NOMO-1 treated with dmso at 0.1 percent for 144 hours (cell line): Measurements from ENCODE around the gene FBN1.

Source experiments
- DNase-seq: peaks from one replicate; lab custom pipeline; 2025; ENCODE audit not compliant: unreplicated experiment; lab: John Stamatoyannopoulos, UW

FBN1 gene

GRCh38 chr15:48440084-48440483, 205.4 kb downstream of the FBN1 start:
- no peak for DNase-seq

DNA sequence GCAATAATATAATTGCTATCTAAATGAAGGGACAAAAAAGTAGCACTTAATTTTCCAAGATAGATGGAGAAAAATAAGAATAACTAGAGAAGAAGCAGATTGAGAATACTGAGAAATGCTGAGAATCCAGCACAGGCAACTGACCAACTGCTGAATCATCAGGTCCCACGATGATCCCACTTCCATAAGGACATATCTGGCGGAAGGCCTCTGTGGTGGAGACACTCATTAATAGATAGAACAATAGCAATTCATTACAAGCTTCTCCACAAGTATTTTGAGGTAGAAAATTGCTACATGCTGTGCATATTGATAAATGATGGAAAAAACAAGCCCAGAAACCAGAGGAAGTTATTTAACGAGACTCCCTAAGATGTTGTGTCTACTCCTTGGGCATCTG, 208.3 kb downstream of the FBN1 start:
- no peak for DNase-seq

GRCh38 chr15:48435321-48435720, 210.2 kb downstream of the FBN1 start:
- no peak for DNase-seq

DNA sequence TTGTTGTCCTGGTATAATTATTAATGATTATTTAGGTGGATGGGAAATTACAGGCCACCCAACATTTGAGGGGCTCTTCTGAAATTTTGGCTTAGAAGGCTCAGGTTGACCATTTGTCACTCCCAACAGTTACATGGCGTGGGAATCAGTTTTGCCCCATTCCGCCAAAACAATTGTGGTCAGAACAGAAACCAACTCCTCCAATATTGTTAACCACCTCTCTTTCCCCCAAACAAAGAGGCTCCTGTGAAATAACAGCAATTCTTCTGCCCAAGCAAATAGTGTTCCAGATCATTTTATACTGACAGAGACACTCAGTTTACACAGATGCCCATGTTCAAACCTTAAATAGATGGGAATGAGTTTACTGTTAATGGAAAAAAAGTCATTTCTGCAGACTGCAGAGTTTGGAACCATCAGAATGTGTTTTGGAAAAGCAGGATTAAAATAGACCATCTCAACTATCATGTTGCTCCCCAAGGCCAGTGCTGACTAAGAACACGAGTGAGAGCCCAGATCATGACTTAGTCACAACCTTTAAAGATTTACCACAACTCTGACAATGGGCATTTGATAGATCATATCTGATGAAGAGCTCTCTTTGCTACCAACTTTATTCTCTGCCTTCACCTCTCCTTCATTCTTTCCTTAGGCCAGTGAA, 212.2 kb downstream of the FBN1 start:
- no peak for DNase-seq

- no peak for DNase-seq
These were observed 212.8 kb downstream of the FBN1 start for GRCh38 chr15:48432688-48433087.

DNA sequence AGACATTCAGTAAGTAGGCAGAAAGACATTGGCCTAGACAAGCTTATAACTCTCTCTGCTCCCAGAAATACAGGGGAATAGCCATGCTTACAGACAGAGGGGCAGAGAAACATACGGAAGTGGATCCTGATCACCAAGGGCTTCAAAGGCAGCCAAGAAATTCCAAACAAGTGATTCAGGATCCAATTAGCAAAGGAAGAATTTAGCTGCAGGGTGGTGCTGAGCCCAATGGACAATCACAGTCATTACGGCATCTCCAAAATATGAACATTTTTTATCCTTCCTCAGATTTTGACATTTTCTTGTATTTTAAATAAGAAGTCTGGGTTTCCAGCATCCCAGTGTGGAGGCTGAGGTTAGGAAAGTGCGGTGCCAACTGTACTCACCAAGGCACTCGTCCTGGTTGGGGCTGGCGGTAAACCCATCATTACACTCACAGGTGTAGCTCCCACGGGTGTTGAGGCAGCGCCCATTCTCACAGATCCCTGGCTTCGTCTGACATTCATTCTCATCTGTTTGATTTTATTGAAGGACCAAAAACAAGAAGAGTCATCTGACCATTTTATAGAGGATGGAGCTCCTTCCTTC, 217.5 kb downstream of the FBN1 start:
- DNase-seq = no peak

DNA sequence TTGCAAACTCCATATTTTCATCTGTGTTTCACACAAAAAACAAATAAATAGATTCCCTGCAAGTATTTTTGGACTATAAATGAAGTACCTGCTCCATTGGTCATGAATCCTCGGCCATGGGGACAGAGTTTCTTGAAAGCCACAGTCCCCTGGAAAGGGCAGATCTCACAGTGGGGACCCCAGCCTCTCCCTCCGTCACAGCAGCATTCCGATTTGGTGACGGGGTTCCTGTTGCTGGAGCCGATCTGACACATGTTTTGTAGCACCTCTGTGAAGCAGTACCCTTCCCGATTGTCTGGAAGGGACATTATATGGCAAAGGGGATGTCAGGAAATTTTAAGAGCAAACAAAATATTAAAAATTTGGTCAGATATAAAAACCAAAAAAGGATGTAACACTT, 218.0 kb downstream of the FBN1 start:
- DNase-seq = no peak

DNA sequence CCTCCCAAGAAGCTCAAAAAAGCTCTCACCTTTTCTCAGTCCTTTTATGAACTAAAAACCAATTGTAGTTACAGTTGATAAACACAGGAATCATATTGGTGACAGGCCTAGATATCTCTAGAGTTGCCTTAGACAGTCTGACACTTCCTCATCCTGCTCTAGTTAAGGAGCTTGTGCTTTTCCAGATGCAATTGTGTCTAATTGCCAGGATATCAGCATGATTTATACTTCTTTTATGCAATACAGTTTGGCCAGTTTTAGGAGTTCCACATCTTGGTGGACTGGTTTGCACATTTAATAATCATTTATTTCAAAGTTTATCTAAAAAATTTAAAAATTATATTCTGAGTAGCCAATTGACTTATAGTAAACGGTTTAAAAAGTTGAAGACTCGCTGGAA, 218.6 kb downstream of the FBN1 start:
- no peak for DNase-seq

DNA sequence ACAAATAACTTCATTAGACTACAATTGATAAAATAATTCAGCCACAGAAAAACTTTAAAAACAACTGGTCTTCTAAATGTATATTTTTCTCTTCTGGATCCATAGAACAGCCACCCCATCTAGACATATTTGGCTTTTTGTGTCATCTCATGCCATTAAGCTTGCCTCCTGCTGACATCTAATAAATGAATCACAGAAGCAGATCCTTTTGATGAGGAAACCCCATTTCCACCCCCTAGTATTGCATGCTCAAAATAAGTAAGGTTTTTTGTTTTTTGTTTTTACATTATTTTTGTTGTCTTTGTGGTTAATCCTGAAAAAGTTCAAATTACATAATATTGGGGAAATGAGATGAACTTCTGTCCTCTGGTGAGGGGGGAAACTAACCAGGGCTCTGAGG, 219.5 kb downstream of the FBN1 start:
- no peak for DNase-seq

DNA sequence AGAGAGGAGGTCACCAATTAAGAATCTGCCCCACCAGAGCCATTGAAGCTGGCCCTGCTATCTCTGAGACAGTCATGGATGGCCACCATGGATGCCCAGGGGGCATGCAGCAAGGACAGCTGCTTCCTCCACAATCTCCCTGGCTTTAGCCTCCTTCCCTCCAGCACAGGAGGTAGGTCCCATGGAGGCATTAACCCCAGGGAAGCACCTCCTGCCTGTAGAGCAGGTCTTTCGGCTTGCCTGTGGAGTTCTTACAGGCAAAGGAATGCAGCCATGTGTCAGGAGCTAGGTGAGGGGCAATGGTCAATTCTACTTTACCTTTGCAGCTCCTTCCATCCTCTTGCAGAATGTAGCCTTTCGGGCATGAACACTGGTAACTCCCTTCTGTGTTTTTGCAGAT, 220.5 kb downstream of the FBN1 start:
- no peak for DNase-seq

DNA sequence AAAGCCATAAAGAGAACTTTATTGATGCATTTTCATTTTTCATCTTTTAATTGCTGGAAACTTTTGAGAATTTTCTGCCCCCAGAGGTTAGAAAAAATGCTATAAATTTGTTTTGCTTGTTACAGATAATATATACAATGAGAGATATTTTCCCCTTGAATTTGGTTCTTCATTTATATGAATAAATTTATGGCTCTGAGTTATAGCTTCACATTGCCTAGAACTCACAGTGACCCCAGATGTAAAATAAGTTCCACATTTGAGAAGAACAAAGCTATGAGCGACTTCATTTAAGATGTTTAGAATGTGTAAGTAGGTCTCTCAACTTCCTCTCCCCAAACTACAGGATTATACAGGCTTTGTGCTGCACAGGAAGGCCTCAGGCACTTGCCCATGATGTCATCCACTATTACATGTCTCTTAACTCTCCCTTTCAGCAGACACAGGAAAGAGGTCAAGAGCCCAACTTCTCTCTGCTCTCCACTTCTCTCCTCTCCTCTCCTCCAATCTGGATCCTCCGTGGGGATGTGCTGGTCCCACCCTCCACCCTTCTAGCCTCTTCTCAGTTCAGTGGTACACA, 221.5 kb downstream of the FBN1 start:
- DNase-seq = peak; percentile 10

GRCh38 chr15:48423342-48423741, 222.2 kb downstream of the FBN1 start:
- DNase-seq = no peak

DNA sequence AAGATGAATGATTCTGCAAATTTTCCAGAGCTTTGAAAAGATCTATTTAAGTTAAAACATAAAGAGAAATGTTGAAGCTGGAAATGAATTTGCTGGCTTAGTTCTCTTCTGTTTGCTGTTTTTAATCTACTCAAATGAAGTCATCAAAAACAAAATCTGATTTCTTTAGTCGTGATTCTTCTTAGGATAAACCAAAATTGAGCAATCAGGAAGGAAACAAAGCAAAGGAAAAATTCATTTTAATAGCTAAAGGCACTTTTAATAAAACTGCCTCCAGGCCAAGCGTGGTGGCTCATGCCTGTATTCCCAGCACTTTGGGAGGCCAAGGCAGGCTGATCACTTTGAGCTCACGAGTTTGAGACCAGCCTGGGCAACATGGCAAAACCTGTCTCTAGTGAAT, 223.1 kb downstream of the FBN1 start:
- no peak for DNase-seq

DNA sequence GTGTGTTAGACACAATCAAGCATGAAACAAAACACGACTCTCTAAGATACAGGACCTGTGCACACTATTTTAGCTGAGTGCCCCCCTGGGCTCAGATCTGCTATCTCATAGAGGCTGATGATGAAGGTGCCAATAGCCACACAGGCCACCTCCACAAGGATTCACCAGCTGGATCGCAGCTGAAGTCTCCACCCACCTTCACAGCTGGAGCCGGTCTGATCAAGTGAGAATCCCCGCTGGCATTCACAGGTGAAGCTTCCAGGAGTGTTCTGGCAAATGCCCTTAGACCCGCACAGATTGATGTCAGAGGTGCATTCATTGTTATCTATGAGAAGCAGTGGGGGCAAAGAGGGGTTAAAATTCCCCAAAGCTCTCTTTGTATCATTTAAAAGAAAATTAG, 224.1 kb downstream of the FBN1 start:
- no peak for DNase-seq

- DNase-seq = no peak
These were observed 225.6 kb downstream of the FBN1 start for GRCh38 chr15:48419896-48420295.

DNA sequence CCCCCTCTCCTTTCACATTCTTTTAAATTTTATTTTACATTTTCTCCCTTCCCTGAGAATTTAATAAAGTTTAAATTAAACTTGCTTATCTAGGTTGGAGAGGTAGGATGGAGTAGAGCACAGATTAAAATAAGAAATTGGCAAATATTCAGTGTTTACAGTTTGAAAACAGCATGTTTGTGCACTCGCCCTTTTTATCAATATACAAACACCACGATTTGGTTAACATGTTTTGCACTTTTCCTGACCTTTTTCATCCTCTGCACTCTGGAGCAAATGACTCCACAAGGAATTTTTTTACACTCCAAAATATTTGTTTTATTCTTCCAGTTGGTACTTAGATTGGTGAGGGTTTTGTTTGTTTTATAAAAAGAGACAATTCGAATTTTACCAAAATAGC, 227.2 kb downstream of the FBN1 start:
- DNase-seq = no peak

DNA sequence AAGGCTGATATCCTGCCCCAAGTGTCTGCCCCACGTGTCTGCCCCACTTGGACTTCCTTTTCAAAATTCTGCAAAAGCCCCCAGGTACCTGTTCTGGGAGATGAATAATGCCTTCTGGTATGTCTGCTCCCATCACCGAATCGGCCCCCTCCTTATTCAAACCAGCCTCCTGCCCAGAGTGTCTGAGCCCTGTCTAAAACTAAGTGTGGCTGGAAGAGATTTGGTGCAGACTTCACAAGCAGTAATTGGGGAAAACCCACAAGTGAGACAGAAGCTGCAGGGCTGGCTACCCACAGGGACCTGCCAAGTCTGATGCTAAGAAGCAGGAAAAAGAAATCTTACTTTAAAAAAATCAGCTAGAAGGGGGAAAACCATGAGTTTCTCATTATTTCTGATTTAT, 229.2 kb downstream of the FBN1 start:
- DNase-seq = no peak

DNA sequence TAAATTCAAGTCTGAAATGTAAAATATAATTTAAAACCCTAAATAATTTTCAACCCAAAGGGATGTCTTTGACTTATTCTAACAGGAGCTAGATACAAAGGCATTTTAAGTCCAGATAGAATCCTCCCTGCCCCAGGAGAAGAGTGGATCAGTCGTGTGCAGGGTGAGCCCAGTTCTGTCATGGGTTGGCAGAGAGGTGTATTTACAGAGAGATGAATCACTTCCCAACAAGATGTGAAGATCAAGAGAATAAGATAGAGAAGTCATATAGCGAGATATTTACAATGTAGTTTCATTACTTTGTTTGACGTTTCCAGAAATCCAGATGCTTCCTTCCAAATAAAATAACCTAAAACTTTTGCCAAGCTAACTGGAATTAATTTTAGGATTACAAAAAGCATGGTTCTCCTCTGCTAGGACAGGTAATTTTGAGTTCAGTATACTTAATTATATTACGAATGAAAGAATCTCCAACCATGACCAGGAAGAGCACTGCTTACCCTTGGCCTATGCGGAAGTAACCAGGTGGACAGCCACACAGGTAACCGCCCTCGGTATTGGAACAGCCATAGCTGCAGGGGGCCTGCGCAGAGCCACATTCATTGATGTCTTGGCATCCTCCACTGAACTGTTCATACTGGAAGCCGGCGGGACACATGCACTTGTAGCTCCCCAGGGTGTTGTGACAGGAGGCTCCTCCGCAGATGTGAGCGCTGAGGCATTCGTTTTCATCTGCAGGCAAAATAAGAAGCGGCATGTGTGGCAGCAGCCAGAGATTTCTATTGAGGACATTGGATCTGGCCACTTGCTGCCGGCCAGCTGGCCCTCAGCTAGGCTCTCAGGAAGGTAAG, 230.2 kb downstream of the FBN1 start:
- DNase-seq = no peak

GRCh38 chr15:48414015-48414414, 231.5 kb downstream of the FBN1 start:
- no peak for DNase-seq

- DNase-seq = no peak
These were observed 232.2 kb downstream of the FBN1 start for GRCh38 chr15:48413304-48413703.

GRCh38 chr15:48411971-48412591, 233.4 kb downstream of the FBN1 start:
- no peak for DNase-seq

DNA sequence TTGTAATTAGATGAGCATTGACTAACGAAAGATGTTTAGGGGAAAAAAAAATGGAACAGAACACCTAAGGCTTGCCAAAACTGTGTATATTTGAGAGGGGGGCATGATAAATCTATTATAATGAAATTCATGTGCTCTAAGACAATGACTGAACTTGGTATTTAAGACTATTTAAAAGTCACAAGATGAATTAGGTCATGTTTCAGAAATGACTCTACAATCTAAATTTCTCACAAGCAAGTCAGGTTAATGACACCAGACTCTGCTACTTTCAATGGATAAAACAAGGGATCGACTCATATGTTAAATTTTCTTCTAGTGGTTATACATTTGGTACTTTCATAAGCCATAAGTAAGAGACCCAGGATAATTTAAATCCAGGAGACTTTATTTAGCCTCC, 235.9 kb downstream of the FBN1 start:
- DNase-seq = no peak
